ENCODE data around the gene PRR19. TPM values are rescaled to one million over a fixed set of nuclear protein-coding genes. Genes with fewer than 3 reads are reported as not detected.
A peak's percentile ranks its signal among the peaks of the same experiment; 100 is the strongest.
"Not testable (repeated sequence)": the region's sequence is repeated elsewhere in the genome, so short reads cannot be mapped to it uniquely, and the experiment has no call there.

Gene PRR19, protein sequence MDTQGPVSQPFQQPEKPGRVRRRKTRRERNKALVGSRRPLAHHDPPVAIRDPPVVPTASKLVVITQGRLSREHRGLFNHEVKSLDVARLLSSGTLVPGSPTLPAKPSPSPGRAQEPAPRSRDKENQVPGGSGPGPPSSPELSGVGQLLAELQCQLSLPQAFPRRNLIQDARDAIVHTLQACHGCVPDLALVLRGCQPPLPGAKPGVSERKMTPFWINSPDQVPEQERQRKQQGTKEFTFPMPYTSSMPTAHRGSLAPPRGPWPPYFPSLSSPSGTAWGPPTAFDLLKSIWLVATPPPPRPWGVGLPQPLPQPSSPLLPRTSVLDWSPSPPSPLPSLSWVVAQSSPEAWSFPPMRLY
- 1 to 10 TPM; 1.3 to 1.4 TPM for total RNA-seq

- peak; percentile 53 for ATAC-seq (replicated peaks)
- Mint-ChIP-seq H3K4me3 (peak within 1 kb of the TSS; percentile 89), H3K27me3 (no peaks in the 10 kb centered on the region), H3K4me1 (peaks cover 12% of the 10 kb centered on the region), H3K27ac (peak within 1 kb of the TSS; percentile 82), H3K9me3 (no peaks in the 10 kb centered on the region), H3K36me3 (ENCODE audit: low read depth) (peaks cover 4% of the 10 kb centered on the region)
Observed at GRCh38 chr19:42301646-42302203, at the start of gene PRR19. PRR19 (plus strand) TSS chr19:42302132; CDS start chr19:42309585, 7,453 bp downstream.

DNA sequence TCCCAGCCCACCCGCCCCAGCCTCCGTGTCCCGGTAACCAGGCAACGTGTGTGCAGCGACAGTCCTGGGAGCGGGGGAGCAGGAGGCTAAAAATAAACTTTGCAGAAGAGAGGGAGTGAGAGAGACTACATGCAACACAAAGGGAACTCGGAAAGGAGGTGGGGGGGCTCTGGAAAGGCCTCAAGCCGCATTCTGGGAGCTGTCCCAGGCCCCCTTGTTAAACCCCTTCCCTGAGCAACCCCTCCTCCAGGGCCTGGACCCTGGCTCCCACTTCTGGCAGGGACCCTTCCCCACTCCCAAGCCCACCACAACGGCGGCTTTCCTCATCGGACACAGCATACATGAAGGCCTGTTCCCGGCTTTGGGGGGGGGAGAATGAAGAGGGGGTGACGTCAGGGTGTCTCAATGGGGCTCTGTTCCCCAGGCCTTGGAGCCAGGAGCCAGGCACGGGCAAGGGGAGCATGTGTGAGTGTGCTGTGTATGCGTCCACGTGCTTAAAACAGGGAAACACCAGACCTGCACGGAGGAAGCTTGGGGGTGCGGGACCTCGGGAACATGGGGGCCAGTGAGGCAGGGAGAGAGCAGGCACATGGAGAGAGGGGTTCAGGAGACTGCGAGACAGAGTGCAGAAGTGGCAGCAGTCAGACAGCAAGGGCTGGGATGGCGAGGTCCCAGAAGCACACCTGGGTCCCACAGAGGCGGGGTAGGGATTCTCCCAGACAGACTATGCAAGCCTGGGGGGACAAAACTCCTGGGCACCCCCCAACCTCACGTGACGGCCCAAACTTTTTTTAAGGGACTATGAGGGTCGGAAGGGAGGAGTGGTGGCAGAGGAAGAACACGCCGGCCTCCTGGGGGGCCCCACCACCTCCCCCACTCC is 49.3 kb upstream of the PRR19 start:
- no peak for ATAC-seq (replicated peaks)
- Mint-ChIP-seq H3K4me3 (peak overlapping the region; percentile 94), H3K27me3 (no peaks in the 10 kb centered on the region), H3K9me3 (no peaks in the 10 kb centered on the region), H3K27ac (peak overlapping the region; percentile 97), H3K36me3 (ENCODE audit: low read depth) (peaks cover 30% of the 10 kb centered on the region), H3K4me1 (peaks cover 12% of the 10 kb centered on the region)

- peak overlapping the region; percentile 97 for H3K27ac Mint-ChIP-seq
- H3K27me3 Mint-ChIP-seq, result no peaks in the 10 kb centered on the region
- peak; percentile 34 for ATAC-seq (replicated peaks)
- peaks cover 30% of the 10 kb centered on the region for H3K36me3 Mint-ChIP-seq (ENCODE audit: low read depth)
- H3K4me3 Mint-ChIP-seq, result peak overlapping the region; percentile 94
- H3K9me3 Mint-ChIP-seq, result no peaks in the 10 kb centered on the region
- H3K4me1 Mint-ChIP-seq, result peaks cover 12% of the 10 kb centered on the region
Observed at GRCh38 chr19:42253245-42254088, 48.5 kb upstream of the PRR19 start.

- peak; percentile 34 for ATAC-seq (replicated peaks)
- H3K9me3 Mint-ChIP-seq, result no peaks in the 10 kb centered on the region
- no peak overlapping the region for H3K27ac Mint-ChIP-seq
- H3K4me3 Mint-ChIP-seq, result peak overlapping the region; percentile 61
- no peaks in the 10 kb centered on the region for H3K27me3 Mint-ChIP-seq
- H3K36me3 Mint-ChIP-seq (ENCODE audit: low read depth), result peaks cover 25% of the 10 kb centered on the region
- peaks cover 12% of the 10 kb centered on the region for H3K4me1 Mint-ChIP-seq
Observed at GRCh38 chr19:42254089-42254849, 47.7 kb upstream of the PRR19 start.

- H3K27me3 Mint-ChIP-seq, result no peaks in the 10 kb centered on the region
- no peak within 1 kb of the TSS for H3K27ac Mint-ChIP-seq
- no peaks in the 10 kb centered on the region for H3K9me3 Mint-ChIP-seq
- peaks cover 18% of the 10 kb centered on the region for H3K36me3 Mint-ChIP-seq (ENCODE audit: low read depth)
- H3K4me3 Mint-ChIP-seq, result peak within 1 kb of the TSS; percentile 61
- H3K4me1 Mint-ChIP-seq, result peaks cover 12% of the 10 kb centered on the region
- ATAC-seq (replicated peaks), result peak; percentile 88
Observed at GRCh38 chr19:42254850-42255765, 46.8 kb upstream of the PRR19 start, which contains the start of gene ERF. ERF (minus strand) TSS chr19:42255128; CDS start chr19:42254999, 129 bp downstream.

DNA sequence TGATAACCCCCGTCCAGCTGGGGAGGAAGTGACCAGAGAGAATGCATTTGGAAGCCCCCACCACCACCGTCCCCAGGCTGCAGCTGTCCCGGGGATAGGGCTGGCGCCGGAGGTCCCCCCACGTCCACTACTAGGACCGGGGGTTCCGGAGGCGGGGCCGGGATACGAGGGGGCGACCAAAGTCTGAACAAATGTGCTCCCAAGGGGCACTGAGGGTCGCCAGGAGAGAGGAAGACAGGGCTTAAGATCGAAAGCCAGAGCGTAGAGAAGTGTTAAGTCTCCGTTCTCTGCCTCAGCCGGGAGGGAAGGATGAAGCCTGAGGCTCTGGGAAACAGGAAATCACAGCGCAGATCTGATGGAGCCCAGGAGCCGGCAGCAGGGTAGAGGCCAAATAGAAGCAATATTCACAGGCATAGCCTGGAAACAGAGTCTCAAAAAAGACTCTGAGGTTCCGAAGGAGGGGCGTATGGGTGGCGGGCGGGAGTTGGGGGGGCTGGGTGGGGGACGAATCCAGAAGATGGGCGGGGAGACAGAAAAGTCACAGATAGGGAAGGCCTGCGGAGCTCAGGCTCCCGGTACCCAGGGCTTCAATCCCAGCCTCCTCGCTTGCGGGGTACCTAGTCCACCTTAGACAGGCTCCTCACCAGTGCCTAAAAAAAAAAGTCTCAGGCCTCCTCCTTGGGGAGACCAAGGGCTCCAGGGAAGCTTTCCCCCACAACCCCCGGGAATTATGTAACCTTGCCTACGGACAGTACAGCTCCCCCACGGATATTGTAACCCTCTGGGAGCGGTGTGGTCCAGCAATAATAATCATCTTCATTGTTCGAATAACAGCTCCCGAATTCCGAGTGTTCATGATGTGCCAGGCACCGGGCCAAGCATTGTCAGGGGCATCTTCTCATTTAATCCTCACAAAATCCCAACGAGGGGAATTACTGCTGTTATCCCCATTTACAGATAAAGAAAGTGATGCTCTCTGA is 45.9 kb upstream of the PRR19 start:
- no peak overlapping the region for H3K27ac Mint-ChIP-seq
- H3K4me3 Mint-ChIP-seq, result peak overlapping the region; percentile 61
- H3K4me1 Mint-ChIP-seq, result peaks cover 12% of the 10 kb centered on the region
- H3K36me3 Mint-ChIP-seq (ENCODE audit: low read depth), result peaks cover 16% of the 10 kb centered on the region
- H3K9me3 Mint-ChIP-seq, result no peaks in the 10 kb centered on the region
- no peaks in the 10 kb centered on the region for H3K27me3 Mint-ChIP-seq
- no peak for ATAC-seq (replicated peaks)

- ATAC-seq (replicated peaks); H3K9me3 Mint-ChIP-seq; H3K36me3 Mint-ChIP-seq (ENCODE audit: low read depth); H3K4me3 Mint-ChIP-seq; H3K4me1 Mint-ChIP-seq; H3K27me3 Mint-ChIP-seq; H3K27ac Mint-ChIP-seq: not testable (repeated sequence)
Observed at GRCh38 chr19:42257842-42258241, 44.1 kb upstream of the PRR19 start.

DNA sequence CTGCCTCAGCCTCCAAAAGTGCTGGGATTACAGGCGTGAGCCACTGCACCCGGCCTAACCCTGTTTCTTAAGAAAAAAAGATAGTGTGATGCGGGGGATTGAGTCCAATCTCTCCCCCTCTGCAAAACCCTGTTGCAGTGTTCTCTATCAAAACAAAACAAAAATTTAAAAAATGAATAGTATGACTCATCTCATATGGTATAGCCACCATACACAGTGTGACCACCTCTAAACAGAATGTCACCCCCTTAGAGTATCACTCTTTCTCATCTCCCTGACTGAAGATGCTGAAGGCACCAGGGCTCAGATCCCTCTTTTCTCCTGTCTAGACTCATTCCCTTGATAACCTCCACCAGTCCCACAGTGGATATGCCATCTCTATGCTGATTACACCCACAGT is 40.2 kb upstream of the PRR19 start:
- H3K36me3 Mint-ChIP-seq (ENCODE audit: low read depth), result no peaks in the 10 kb centered on the region
- no peaks in the 10 kb centered on the region for H3K9me3 Mint-ChIP-seq
- no peak overlapping the region for H3K27ac Mint-ChIP-seq
- no peak overlapping the region for H3K4me3 Mint-ChIP-seq
- H3K4me1 Mint-ChIP-seq, result no peaks in the 10 kb centered on the region
- no peak for ATAC-seq (replicated peaks)
- no peaks in the 10 kb centered on the region for H3K27me3 Mint-ChIP-seq

DNA sequence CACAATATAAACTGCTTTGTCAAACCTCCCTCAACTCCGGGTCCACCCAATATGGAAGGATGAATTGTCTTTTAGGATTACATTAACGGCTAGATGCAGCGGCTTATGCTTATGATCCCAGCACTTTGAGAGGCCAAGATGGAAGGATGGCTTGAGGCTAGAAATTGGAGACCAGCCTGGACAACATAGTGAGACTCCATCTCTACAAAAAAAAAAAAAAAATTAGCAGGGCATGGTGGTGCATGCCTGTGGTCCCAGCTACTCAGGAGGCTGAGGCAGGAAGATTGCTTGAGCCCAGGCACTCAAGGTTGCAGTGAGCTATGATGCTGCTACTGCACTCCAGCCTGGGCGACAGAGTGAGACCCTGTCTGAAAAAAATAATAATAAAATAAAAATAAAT is 35.8 kb upstream of the PRR19 start:
- not testable (repeated sequence) for H3K4me1 Mint-ChIP-seq; H3K4me3 Mint-ChIP-seq; H3K36me3 Mint-ChIP-seq (ENCODE audit: low read depth); H3K27me3 Mint-ChIP-seq; H3K9me3 Mint-ChIP-seq; ATAC-seq (replicated peaks); H3K27ac Mint-ChIP-seq

DNA sequence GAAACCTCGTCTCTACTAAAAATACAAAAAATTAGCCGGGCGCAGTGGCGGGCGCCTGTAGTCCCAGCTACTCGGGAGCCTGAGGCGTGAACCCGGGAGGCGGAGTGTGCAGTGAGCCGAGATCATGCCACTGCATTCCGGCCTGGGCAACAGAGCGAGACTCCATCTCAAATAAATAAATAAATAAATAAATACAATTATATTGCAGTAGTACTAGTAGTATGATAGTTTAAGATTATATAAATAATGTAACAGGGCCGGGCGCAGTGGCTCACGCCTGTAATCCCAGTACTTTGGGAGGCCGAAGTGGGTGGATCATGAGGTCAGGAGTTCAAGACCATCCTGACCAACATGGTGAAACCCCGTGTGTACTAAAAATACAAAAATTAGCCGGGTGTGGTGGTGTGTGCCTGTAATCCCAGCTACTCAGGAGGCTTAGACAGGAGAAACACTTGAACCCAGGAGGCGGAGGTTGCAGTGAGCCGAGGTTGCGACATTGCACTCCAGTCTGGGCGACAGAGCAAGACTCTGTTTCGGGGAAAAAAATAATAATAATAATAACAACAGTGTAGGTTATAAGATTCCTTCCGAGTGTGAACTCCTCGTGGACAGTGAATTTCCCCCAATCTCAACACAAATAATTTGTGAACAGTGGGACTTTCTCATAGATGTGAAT is 34.9 kb upstream of the PRR19 start:
- not testable (repeated sequence) for H3K4me1 Mint-ChIP-seq; H3K9me3 Mint-ChIP-seq; H3K27ac Mint-ChIP-seq; H3K27me3 Mint-ChIP-seq; ATAC-seq (replicated peaks); H3K36me3 Mint-ChIP-seq (ENCODE audit: low read depth); H3K4me3 Mint-ChIP-seq

GRCh38 chr19:42267644-42268141 is 34.2 kb upstream of the PRR19 start:
- peaks cover 9% of the 10 kb centered on the region for H3K4me1 Mint-ChIP-seq
- ATAC-seq (replicated peaks), result no peak
- H3K4me3 Mint-ChIP-seq, result no peak overlapping the region
- no peaks in the 10 kb centered on the region for H3K9me3 Mint-ChIP-seq
- no peak overlapping the region for H3K27ac Mint-ChIP-seq
- no peaks in the 10 kb centered on the region for H3K27me3 Mint-ChIP-seq
- H3K36me3 Mint-ChIP-seq (ENCODE audit: low read depth), result peaks cover 3% of the 10 kb centered on the region

Data from activated T-helper 17 cell treated with anti-CD3 and anti-CD28 coated beads, Interleukin-2, amount 50 U/mL, for 72 hours (primary cell).